KMS-11 (cell line): Measurements from ENCODE around the gene SLC6A18.

Experiments used
- H2AFZ ChIP-seq: fragments of 200-600 bp; sonication (generic); 2 replicates; pipeline ENCODE4 v1.6.1; 2016; ENCODE audit warnings: antibody characterized with exemption, mixed run types, low read depth
- H3K27ac ChIP-seq: fragments of 200-600 bp; sonication (generic); 2 replicates; pipeline ENCODE4 v1.6.1; 2016; ENCODE audit warnings: mild to moderate bottlenecking, mixed run types
- H3K27me3 ChIP-seq: fragments of 200-600 bp; sonication (generic); 2 replicates; pipeline ENCODE4 v1.6.1; 2017; ENCODE audit warnings: mild to moderate bottlenecking, low read depth, mixed run types, moderate library complexity; ENCODE audit not compliant: insufficient read depth
- H3K36me3 ChIP-seq: fragments of 200-600 bp; sonication (generic); 2 replicates; pipeline ENCODE4 v1.6.1; 2017; ENCODE audit warnings: mild to moderate bottlenecking, mixed run types; ENCODE audit not compliant: insufficient read depth
- H3K4me1 ChIP-seq: fragments of 200-600 bp; sonication (generic); 2 replicates; pipeline ENCODE4 v1.6.1; 2016; ENCODE audit warnings: mild to moderate bottlenecking, low read depth, mixed run types; ENCODE audit not compliant: poor library complexity, severe bottlenecking
- H3K4me2 ChIP-seq: fragments of 200-600 bp; sonication (generic); 2 replicates; pipeline ENCODE4 v1.7.0; 2016; ENCODE audit warnings: mild to moderate bottlenecking, mixed run types
- H3K4me3 ChIP-seq: fragments of 200-600 bp; sonication (generic); IDR thresholded peaks from 2 replicates; pipeline ENCODE4 v1.6.1; 2017; ENCODE audit warnings: low read depth, low read length, mixed read lengths; ENCODE audit not compliant: insufficient read depth
- H3K79me2 ChIP-seq: fragments of 200-600 bp; sonication (generic); 2 replicates; pipeline ENCODE4 v1.6.1; 2016; ENCODE audit warnings: low read depth, mixed run types; ENCODE audit not compliant: insufficient read depth
- H3K9ac ChIP-seq: fragments of 200-600 bp; sonication (generic); 2 replicates; pipeline ENCODE4 v1.6.1; 2016; ENCODE audit warnings: mild to moderate bottlenecking, mixed run types
- H4K20me1 ChIP-seq: fragments of 200-600 bp; sonication (generic); 2 replicates; pipeline ENCODE4 v1.6.1; 2016; ENCODE audit warnings: mild to moderate bottlenecking, mixed run types; ENCODE audit not compliant: insufficient read depth
- CTCF ChIP-seq: fragments of 200-600 bp; sonication (generic); conservative IDR thresholded peaks from 2 replicates; pipeline ENCODE4 v1.6.1; 2017; ENCODE audit warnings: low read depth, mild to moderate bottlenecking, antibody characterized with exemption, low read length, moderate library complexity, mixed read lengths

Gene SLC6A18

GRCh38 chr5:1241509-1242080 lies 16.4 kb downstream of the SLC6A18 start:
- peaks cover 3% of the 10 kb centered on the region; the same call in 1 of the 2 replicates for H3K27me3 ChIP-seq
- no peaks in the 10 kb centered on the region for H3K79me2 ChIP-seq
- no peak overlapping the region for H3K27ac ChIP-seq
- H3K4me1 ChIP-seq: peaks cover 2% of the 10 kb centered on the region
- no peak overlapping the region for H2AFZ ChIP-seq
- no peak overlapping the region for H3K9ac ChIP-seq
- TF ChIP-seq CTCF: no peak
- H4K20me1 ChIP-seq: no peaks in the 10 kb centered on the region
- no peak overlapping the region for H3K4me2 ChIP-seq
- H3K36me3 ChIP-seq: no peaks in the 10 kb centered on the region
- H3K4me3 ChIP-seq: no peak overlapping the region

- Histone ChIP-seq H3K36me3 (no peaks in the 10 kb centered on the region), H3K4me1 (peaks cover 4% of the 10 kb centered on the region), H4K20me1 (no peaks in the 10 kb centered on the region), H3K9ac (no peak overlapping the region), H3K79me2 (no peaks in the 10 kb centered on the region), H3K27ac (no peak overlapping the region), H3K4me2 (no peak overlapping the region), H3K4me3 (no peak overlapping the region), H3K27me3 (peaks cover 9% of the 10 kb centered on the region; the same call in 1 of the 2 replicates), H2AFZ (no peak overlapping the region)
- no peak for TF ChIP-seq CTCF
Measured at GRCh38 chr5:1242733-1243486, 17.7 kb downstream of the SLC6A18 start.

GRCh38 chr5:1243487-1244130 lies 18.4 kb downstream of the SLC6A18 start:
- Histone ChIP-seq H3K9ac (no peak overlapping the region), H2AFZ (no peak overlapping the region), H3K4me2 (no peak overlapping the region), H3K79me2 (no peaks in the 10 kb centered on the region), H3K36me3 (no peaks in the 10 kb centered on the region), H3K4me3 (no peak overlapping the region), H3K27me3 (peaks cover 9% of the 10 kb centered on the region; the same call in 1 of the 2 replicates), H3K4me1 (peaks cover 4% of the 10 kb centered on the region), H3K27ac (no peak overlapping the region), H4K20me1 (no peaks in the 10 kb centered on the region)
- no peak for TF ChIP-seq CTCF

- Histone ChIP-seq H3K4me2 (no peak overlapping the region), H4K20me1 (no peaks in the 10 kb centered on the region), H3K27me3 (peaks cover 9% of the 10 kb centered on the region; the same call in 1 of the 2 replicates), H3K27ac (no peak overlapping the region), H3K4me1 (peaks cover 4% of the 10 kb centered on the region), H3K9ac (no peak overlapping the region), H3K79me2 (no peaks in the 10 kb centered on the region), H2AFZ (no peak overlapping the region), H3K4me3 (no peak overlapping the region), H3K36me3 (no peaks in the 10 kb centered on the region)
- TF ChIP-seq CTCF: no peak
Measured at GRCh38 chr5:1244255-1244654, 19.1 kb downstream of the SLC6A18 start.
